Liver (tissue), 9 donors: ENCODE data around the gene PDE4B. TPM values are rescaled to one million over a fixed set of nuclear protein-coding genes. Genes with fewer than 3 reads are reported as not detected.

ENCODE experiments used
- DNase-seq: peaks from one replicate; pipeline ENCODE4 v3.0.0-alpha.2; 2017; ENCODE audit warnings: low spot score
- H3K27ac ChIP-seq, 2 donors: one replicate each; pipeline ENCODE4 v1.7.0; 2013; ENCODE audit warnings: inconsistent platforms in 2 of 2, low read length in 2 of 2, control low read depth in 1 of 2, low read depth in 1 of 2, mild to moderate bottlenecking in 1 of 2
- H3K27me3 ChIP-seq, 4 donors: one replicate each; pipeline versions ENCODE4 v1.6.1 to v1.7.0; 2013; ENCODE audit warnings: low read length in 3 of 4, inconsistent platforms in 1 of 4, mild to moderate bottlenecking in 1 of 4, moderate library complexity in 1 of 4; ENCODE audit not compliant: control insufficient read depth in 4 of 4, insufficient read depth in 4 of 4
- H3K36me3 ChIP-seq, 4 donors: one replicate each; pipeline versions ENCODE4 v1.6.1 to v1.7.0; 2013; ENCODE audit warnings: low read length in 3 of 4, mild to moderate bottlenecking in 3 of 4, low read depth in 1 of 4, moderate library complexity in 1 of 4; ENCODE audit not compliant: control insufficient read depth in 4 of 4, insufficient read depth in 3 of 4
- H3K4me1 ChIP-seq, 4 donors: one replicate each; pipeline versions ENCODE4 v1.6.1 to v1.7.0; 2013; ENCODE audit warnings: low read length in 3 of 4, mild to moderate bottlenecking in 3 of 4, moderate library complexity in 1 of 4; ENCODE audit not compliant: control insufficient read depth in 4 of 4, insufficient read depth in 4 of 4
- H3K4me3 ChIP-seq, 3 donors: one replicate each; pipeline versions ENCODE4 v1.6.1 to v1.7.0; 2013; ENCODE audit warnings: low read length in 3 of 3, control low read depth in 1 of 3, low read depth in 1 of 3, mild to moderate bottlenecking in 1 of 3
- H3K9ac ChIP-seq, 2 donors: one replicate each; pipeline ENCODE4 v1.7.0; 2013; ENCODE audit warnings: low read length in 2 of 2, mild to moderate bottlenecking in 2 of 2, moderate library complexity in 2 of 2, control low read depth in 1 of 2, low read depth in 1 of 2
- H3K9me3 ChIP-seq, 4 donors: one replicate each; pipeline versions ENCODE4 v1.6.1 to v1.7.0; 2013; ENCODE audit warnings: low read length in 3 of 4; ENCODE audit not compliant: control insufficient read depth in 4 of 4
- EGR1 ChIP-seq, 2 donors: IDR thresholded peaks; 2 replicates each; pipeline ENCODE4 v1.6.1; 2016 to 2018; ENCODE audit warnings: antibody characterized with exemption in 2 of 2, low read depth in 2 of 2
- FOXA1 ChIP-seq: IDR thresholded peaks from 2 replicates; pipeline ENCODE4 v1.6.1; 2016; ENCODE audit warnings: antibody characterized with exemption
- FOXA2 ChIP-seq: IDR thresholded peaks from 2 replicates; pipeline ENCODE4 v1.6.1; 2016; ENCODE audit warnings: antibody characterized with exemption
- GABPA ChIP-seq, 2 donors: IDR thresholded peaks in 1 of 2; conservative IDR thresholded peaks in 1 of 2; 2 replicates each; pipeline ENCODE4 v1.6.1; 2016; ENCODE audit warnings: antibody characterized with exemption in 2 of 2, mild to moderate bottlenecking in 1 of 2, moderate library complexity in 1 of 2
- HNF4A ChIP-seq, 2 donors: conservative IDR thresholded peaks; 2 replicates each; pipeline ENCODE4 v1.6.1; 2016; ENCODE audit warnings: antibody characterized with exemption in 2 of 2, mild to moderate bottlenecking in 2 of 2
- HNF4G ChIP-seq: IDR thresholded peaks from 2 replicates; pipeline ENCODE4 v1.6.1; 2016; ENCODE audit warnings: antibody characterized with exemption
- JUND ChIP-seq, 2 donors: IDR thresholded peaks; 2 replicates each; pipeline ENCODE4 v1.6.1; 2016; ENCODE audit warnings: antibody characterized with exemption in 2 of 2
- NR2F2 ChIP-seq: IDR thresholded peaks from 2 replicates; pipeline ENCODE4 v1.6.1; 2016; ENCODE audit warnings: antibody characterized with exemption
- RAD21 ChIP-seq, 2 donors: IDR thresholded peaks; 2 replicates each; pipeline ENCODE4 v1.6.1; 2016; ENCODE audit warnings: antibody characterized with exemption in 2 of 2, mild to moderate bottlenecking in 2 of 2
- RXRA ChIP-seq, 2 donors: IDR thresholded peaks; 2 replicates each; pipeline ENCODE4 v1.6.1; 2017 to 2018; ENCODE audit warnings: antibody characterized with exemption in 2 of 2, mild to moderate bottlenecking in 1 of 2
- SP1 ChIP-seq: IDR thresholded peaks from 2 replicates; pipeline ENCODE4 v1.6.1; 2018; ENCODE audit warnings: antibody characterized with exemption, mild to moderate bottlenecking
- TAF1 ChIP-seq: conservative IDR thresholded peaks from 2 replicates; pipeline ENCODE4 v1.6.1; 2016; ENCODE audit warnings: antibody characterized with exemption, mild to moderate bottlenecking
- YY1 ChIP-seq: IDR thresholded peaks from 2 replicates; pipeline ENCODE4 v1.6.1; 2016; ENCODE audit warnings: antibody characterized with exemption, mild to moderate bottlenecking
- WGBS: extraction: QIAGEN DNeasy Blood & Tissue Kit; methylation state at CpG from one replicate; pipeline ENCODE4 v1.1.7; 2013; 5-methylcytosine and 5-hydroxymethylcytosine counted together
- polyA plus RNA-seq, 2 donors: library from polyadenylated mRNA; stranded (reverse) in 1 of 2; unstranded in 1 of 2; fragments of 200-250 nt in 1 of 2; fragments of >200 nt in 1 of 2; fragmentation: Nextera tagmentation in 1 of 2; extraction: Ambion mirVana in 1 of 2; gene quantifications; one replicate each; pipeline versions ENCODE4 v1.2.1 to v1.2.3, GENCODE V29; 2013 to 2015
- total RNA-seq, 2 donors: library from RNA; depleted of rRNA; stranded (reverse); fragments of >200 nt; gene quantifications; one replicate each; pipeline ENCODE4 v1.2.3, GENCODE V29; 2014
- TF ChIP-seq, protein P1 (sequence below): fragments of 150-350 bp; IDR thresholded peaks from 2 replicates; pipeline ENCODE4 v1.5.1; 2017; ENCODE audit warnings: improper control_type of control experiment, low read depth, low read length; ENCODE audit not compliant: missing input control
- TF ChIP-seq, protein P2 (sequence below): IDR thresholded peaks from 2 replicates; pipeline ENCODE4 v1.6.1; 2016; ENCODE audit warnings: antibody characterized with exemption
- TF ChIP-seq, protein P3 (sequence below): IDR thresholded peaks from 2 replicates; pipeline ENCODE4 v1.6.1; 2016; ENCODE audit warnings: antibody characterized with exemption
- TF ChIP-seq, protein P4 (sequence below): IDR thresholded peaks from 2 replicates; pipeline ENCODE4 v1.6.1; 2016; ENCODE audit warnings: antibody characterized with exemption, mild to moderate bottlenecking
- TF ChIP-seq, protein P5 (sequence below): IDR thresholded peaks from 2 replicates; pipeline ENCODE4 v1.6.1; 2016; ENCODE audit warnings: antibody characterized with exemption
- donor health status: healthy.
- donor health status: healthy.
- donor health status: healthy.
- donor health status: healthy.
- donor health status: healthy.

Gene PDE4B
- total and polyA plus RNA-seq, 4 donors = 1.9 to 3.9 (median 2.7) TPM

DNA sequence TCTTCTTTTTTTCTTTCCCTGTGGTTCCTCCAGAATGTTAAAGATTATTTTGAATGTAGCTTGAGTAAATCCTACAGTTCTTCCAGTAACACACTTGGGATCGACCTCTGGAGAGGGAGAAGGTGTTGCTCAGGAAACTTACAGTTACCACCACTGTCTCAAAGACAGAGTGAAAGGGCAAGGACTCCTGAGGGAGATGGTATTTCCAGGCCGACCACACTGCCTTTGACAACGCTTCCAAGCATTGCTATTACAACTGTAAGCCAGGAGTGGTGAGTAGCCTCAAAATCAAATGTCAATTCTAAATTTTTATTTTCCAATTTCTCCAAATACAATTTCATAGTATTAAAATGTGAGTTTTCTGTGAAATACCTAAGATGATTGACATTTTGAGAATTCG, 125.9 kb downstream of the PDE4B start:
- Histone ChIP-seq H3K9ac (no peak overlapping the region), H3K36me3 (no peaks in the 10 kb centered on the region), H3K4me3 (no peak overlapping the region), H3K27me3 (no peaks in the 10 kb centered on the region), H3K27ac (no peak overlapping the region), H3K4me1 (no peaks in the 10 kb centered on the region), H3K9me3 (no peaks in the 10 kb centered on the region)
- TF ChIP-seq, protein P1, sequence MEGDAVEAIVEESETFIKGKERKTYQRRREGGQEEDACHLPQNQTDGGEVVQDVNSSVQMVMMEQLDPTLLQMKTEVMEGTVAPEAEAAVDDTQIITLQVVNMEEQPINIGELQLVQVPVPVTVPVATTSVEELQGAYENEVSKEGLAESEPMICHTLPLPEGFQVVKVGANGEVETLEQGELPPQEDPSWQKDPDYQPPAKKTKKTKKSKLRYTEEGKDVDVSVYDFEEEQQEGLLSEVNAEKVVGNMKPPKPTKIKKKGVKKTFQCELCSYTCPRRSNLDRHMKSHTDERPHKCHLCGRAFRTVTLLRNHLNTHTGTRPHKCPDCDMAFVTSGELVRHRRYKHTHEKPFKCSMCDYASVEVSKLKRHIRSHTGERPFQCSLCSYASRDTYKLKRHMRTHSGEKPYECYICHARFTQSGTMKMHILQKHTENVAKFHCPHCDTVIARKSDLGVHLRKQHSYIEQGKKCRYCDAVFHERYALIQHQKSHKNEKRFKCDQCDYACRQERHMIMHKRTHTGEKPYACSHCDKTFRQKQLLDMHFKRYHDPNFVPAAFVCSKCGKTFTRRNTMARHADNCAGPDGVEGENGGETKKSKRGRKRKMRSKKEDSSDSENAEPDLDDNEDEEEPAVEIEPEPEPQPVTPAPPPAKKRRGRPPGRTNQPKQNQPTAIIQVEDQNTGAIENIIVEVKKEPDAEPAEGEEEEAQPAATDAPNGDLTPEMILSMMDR = no peak
- no peak for TF ChIP-seq EGR1 (IDR thresholded peaks at IDR 0.05; ENCODE audit: low read depth in 2 of 2)
- TF ChIP-seq, protein P2, sequence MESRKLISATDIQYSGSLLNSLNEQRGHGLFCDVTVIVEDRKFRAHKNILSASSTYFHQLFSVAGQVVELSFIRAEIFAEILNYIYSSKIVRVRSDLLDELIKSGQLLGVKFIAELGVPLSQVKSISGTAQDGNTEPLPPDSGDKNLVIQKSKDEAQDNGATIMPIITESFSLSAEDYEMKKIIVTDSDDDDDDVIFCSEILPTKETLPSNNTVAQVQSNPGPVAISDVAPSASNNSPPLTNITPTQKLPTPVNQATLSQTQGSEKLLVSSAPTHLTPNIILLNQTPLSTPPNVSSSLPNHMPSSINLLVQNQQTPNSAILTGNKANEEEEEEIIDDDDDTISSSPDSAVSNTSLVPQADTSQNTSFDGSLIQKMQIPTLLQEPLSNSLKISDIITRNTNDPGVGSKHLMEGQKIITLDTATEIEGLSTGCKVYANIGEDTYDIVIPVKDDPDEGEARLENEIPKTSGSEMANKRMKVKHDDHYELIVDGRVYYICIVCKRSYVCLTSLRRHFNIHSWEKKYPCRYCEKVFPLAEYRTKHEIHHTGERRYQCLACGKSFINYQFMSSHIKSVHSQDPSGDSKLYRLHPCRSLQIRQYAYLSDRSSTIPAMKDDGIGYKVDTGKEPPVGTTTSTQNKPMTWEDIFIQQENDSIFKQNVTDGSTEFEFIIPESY = no peak
- no peak for TF ChIP-seq NR2F2
- no peak for TF ChIP-seq RAD21 (IDR thresholded peaks at IDR 0.05)
- TF ChIP-seq YY1 = no peak
- no peak for TF ChIP-seq SP1
- no peak for TF ChIP-seq RXRA (IDR thresholded peaks at IDR 0.05)
- TF ChIP-seq HNF4G = no peak
- TF ChIP-seq FOXA1 = no peak
- TF ChIP-seq, protein P3, sequence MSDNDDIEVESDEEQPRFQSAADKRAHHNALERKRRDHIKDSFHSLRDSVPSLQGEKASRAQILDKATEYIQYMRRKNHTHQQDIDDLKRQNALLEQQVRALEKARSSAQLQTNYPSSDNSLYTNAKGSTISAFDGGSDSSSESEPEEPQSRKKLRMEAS = no peak
- TF ChIP-seq JUND (IDR thresholded peaks at IDR 0.05) = no peak
- TF ChIP-seq, protein P4, sequence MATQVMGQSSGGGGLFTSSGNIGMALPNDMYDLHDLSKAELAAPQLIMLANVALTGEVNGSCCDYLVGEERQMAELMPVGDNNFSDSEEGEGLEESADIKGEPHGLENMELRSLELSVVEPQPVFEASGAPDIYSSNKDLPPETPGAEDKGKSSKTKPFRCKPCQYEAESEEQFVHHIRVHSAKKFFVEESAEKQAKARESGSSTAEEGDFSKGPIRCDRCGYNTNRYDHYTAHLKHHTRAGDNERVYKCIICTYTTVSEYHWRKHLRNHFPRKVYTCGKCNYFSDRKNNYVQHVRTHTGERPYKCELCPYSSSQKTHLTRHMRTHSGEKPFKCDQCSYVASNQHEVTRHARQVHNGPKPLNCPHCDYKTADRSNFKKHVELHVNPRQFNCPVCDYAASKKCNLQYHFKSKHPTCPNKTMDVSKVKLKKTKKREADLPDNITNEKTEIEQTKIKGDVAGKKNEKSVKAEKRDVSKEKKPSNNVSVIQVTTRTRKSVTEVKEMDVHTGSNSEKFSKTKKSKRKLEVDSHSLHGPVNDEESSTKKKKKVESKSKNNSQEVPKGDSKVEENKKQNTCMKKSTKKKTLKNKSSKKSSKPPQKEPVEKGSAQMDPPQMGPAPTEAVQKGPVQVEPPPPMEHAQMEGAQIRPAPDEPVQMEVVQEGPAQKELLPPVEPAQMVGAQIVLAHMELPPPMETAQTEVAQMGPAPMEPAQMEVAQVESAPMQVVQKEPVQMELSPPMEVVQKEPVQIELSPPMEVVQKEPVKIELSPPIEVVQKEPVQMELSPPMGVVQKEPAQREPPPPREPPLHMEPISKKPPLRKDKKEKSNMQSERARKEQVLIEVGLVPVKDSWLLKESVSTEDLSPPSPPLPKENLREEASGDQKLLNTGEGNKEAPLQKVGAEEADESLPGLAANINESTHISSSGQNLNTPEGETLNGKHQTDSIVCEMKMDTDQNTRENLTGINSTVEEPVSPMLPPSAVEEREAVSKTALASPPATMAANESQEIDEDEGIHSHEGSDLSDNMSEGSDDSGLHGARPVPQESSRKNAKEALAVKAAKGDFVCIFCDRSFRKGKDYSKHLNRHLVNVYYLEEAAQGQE = no peak
- no peak for TF ChIP-seq FOXA2
- TF ChIP-seq, protein P5, sequence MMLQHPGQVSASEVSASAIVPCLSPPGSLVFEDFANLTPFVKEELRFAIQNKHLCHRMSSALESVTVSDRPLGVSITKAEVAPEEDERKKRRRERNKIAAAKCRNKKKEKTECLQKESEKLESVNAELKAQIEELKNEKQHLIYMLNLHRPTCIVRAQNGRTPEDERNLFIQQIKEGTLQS = no peak
- no peak for TF ChIP-seq GABPA (IDR thresholded peaks at IDR 0.05 in 1 of 2, conservative IDR thresholded peaks at IDR 0.05 in 1 of 2)
- TF ChIP-seq TAF1 = no peak
- no peak for TF ChIP-seq HNF4A (conservative IDR thresholded peaks at IDR 0.05)
- 70% methylated on average over 4 of the region's 4 CpGs for WGBS
- no peak for DNase-seq
